GM18951 (cell line): ENCODE measurements around the gene SMIM1.

Experiments
- POLR2A ChIP-seq: IDR thresholded peaks from 4 replicates; pipeline ENCODE4 v1.6.1; 2011; ENCODE audit warnings: mild to moderate bottlenecking; ENCODE audit not compliant: insufficient read length, insufficient read depth; ENCODE audit errors: extremely low read depth
- in situ Hi-C: fragments of 300-500 bp; cut with MboI; formaldehyde crosslinking; loops from one replicate; pipeline ENCODE4 v1.12.0; 2022; ENCODE audit warnings: low sequenced_read_pairs, mixed read lengths, inconsistent platforms; ENCODE audit not compliant: unreplicated experiment

The SMIM1 gene

GRCh38 chr1:3811595-3811911 is 39.0 kb downstream of the SMIM1 start:
- in situ Hi-C loops: no loop called here
- no peak for TF ChIP-seq POLR2A

GRCh38 chr1:3814065-3814464 is 41.5 kb downstream of the SMIM1 start:
- in situ Hi-C loops: no loop called here
- no peak for TF ChIP-seq POLR2A

GRCh38 chr1:3814771-3815561 is 42.4 kb downstream of the SMIM1 start:
- in situ Hi-C loops: no loop called here
- no peak for TF ChIP-seq POLR2A

GRCh38 chr1:3816331-3817137 is 44.0 kb downstream of the SMIM1 start:
- in situ Hi-C loops: no loop called here
- no peak for TF ChIP-seq POLR2A

- TF ChIP-seq POLR2A: no peak
- in situ Hi-C loops: no loop called here
These were observed 44.7 kb downstream of the SMIM1 start for GRCh38 chr1:3817138-3817740.

GRCh38 chr1:3817821-3818597 is 45.5 kb downstream of the SMIM1 start:
- TF ChIP-seq POLR2A: no peak

GRCh38 chr1:3819771-3820200 is 47.2 kb downstream of the SMIM1 start:
- in situ Hi-C loops: no loop called here

More at GRCh38 chr1:3817821-3818597, 45.5 kb downstream of the SMIM1 start:
- in situ Hi-C loops: no loop called here

GRCh38 chr1:3820316-3820715 is 47.8 kb downstream of the SMIM1 start:
- no peak for TF ChIP-seq POLR2A
- in situ Hi-C loops: no loop called here

More at GRCh38 chr1:3819771-3820200, 47.2 kb downstream of the SMIM1 start:
- no peak for TF ChIP-seq POLR2A

- TF ChIP-seq POLR2A: no peak
- in situ Hi-C loops: no loop called here
These were observed 48.5 kb downstream of the SMIM1 start for GRCh38 chr1:3821004-3821403.

GRCh38 chr1:3821447-3821846 is 48.9 kb downstream of the SMIM1 start:
- in situ Hi-C loops: no loop called here
- TF ChIP-seq POLR2A: no peak

GRCh38 chr1:3821908-3822307 is 49.4 kb downstream of the SMIM1 start:
- no peak for TF ChIP-seq POLR2A
- in situ Hi-C loops: no loop called here

- in situ Hi-C loops: no loop called here
These were observed 49.9 kb downstream of the SMIM1 start for GRCh38 chr1:3822421-3822820.

GRCh38 chr1:3824650-3825049 is 52.1 kb downstream of the SMIM1 start:
- no peak for TF ChIP-seq POLR2A
- in situ Hi-C loops: no loop called here

More at GRCh38 chr1:3822421-3822820, 49.9 kb downstream of the SMIM1 start:
- no peak for TF ChIP-seq POLR2A
